Neural cell (in vitro differentiated cells): ENCODE results near the gene DNASE2. TPM values are rescaled to one million over a fixed set of nuclear protein-coding genes. Genes with fewer than 3 reads are reported as not detected.

Experiments used
- H2AFZ ChIP-seq: fragments of 200-600, 300-800 bp; sonication (generic), shearing (Covaris generic); 2 replicates; pipeline ENCODE4 v1.6.0; 2014; ENCODE audit warnings: low read depth, mild to moderate bottlenecking, antibody characterized with exemption, low read length, moderate library complexity
- H3F3A ChIP-seq: fragments of 200-600 bp; shearing (Covaris generic); 2 replicates; pipeline ENCODE4 v1.6.1; 2016; ENCODE audit warnings: mild to moderate bottlenecking, moderate library complexity, mixed read lengths, antibody characterized with exemption, low read length; ENCODE audit not compliant: insufficient read depth, poor library complexity, severe bottlenecking
- H3K27ac ChIP-seq: fragments of 200-600, 300-800 bp; sonication (generic), shearing (Covaris generic); 2 replicates; pipeline ENCODE4 v1.5.1; 2014; ENCODE audit warnings: mild to moderate bottlenecking, low read length, moderate library complexity
- H3K27me3 ChIP-seq: fragments of 300-800, 200-600 bp; sonication (generic), shearing (Covaris generic); 2 replicates; pipeline ENCODE4 v1.6.0; 2014; ENCODE audit warnings: mild to moderate bottlenecking, low read depth, low read length, moderate library complexity; ENCODE audit not compliant: insufficient read depth
- H3K36me3 ChIP-seq: fragments of 300-800, 200-600 bp; sonication (generic), shearing (Covaris generic); 2 replicates; pipeline ENCODE4 v1.5.1; 2014; ENCODE audit warnings: mild to moderate bottlenecking, antibody characterized with exemption, low read length, moderate library complexity; ENCODE audit not compliant: insufficient read depth
- H3K4me2 ChIP-seq: fragments of 300-800, 200-600 bp; sonication (generic), shearing (Covaris generic); 2 replicates; pipeline ENCODE4 v1.6.0; 2014; ENCODE audit warnings: mild to moderate bottlenecking, low read length
- H3K4me3 ChIP-seq: fragments of 300-800, 200-600 bp; sonication (generic), shearing (Covaris generic); 2 replicates; pipeline ENCODE4 v1.5.1; 2014; ENCODE audit warnings: mild to moderate bottlenecking, low read length, moderate library complexity
- H3K79me2 ChIP-seq: fragments of 200-600 bp; shearing (Covaris generic); replicated peaks from 2 replicates; pipeline ENCODE4 v1.6.0; 2014; ENCODE audit warnings: mild to moderate bottlenecking, low read length, moderate library complexity; ENCODE audit not compliant: insufficient read depth
- H3K9ac ChIP-seq: fragments of 300-800, 200-600 bp; sonication (generic), shearing (Covaris generic); 2 replicates; pipeline ENCODE4 v1.6.1; 2016; ENCODE audit warnings: mild to moderate bottlenecking, low read length, mixed read lengths
- H3K9me2 ChIP-seq: fragments of 200-600 bp; shearing (Covaris generic); 2 replicates; pipeline ENCODE4 v1.6.1; 2016; ENCODE audit warnings: mild to moderate bottlenecking, low read length, mixed read lengths; ENCODE audit not compliant: insufficient read depth
- H3K9me3 ChIP-seq: fragments of 200-600, 300-800 bp; sonication (generic), shearing (Covaris generic); 2 replicates; pipeline ENCODE4 v1.6.1; 2016; ENCODE audit warnings: mild to moderate bottlenecking, mixed run types, low read length, moderate library complexity, mixed read lengths
- H4K20me1 ChIP-seq: fragments of 200-600 bp; shearing (Covaris generic); 2 replicates; pipeline ENCODE4 v1.6.1; 2016; ENCODE audit warnings: mild to moderate bottlenecking, mixed run types; ENCODE audit not compliant: insufficient read depth
- CTCF ChIP-seq: fragments of 450-650 bp; IDR thresholded peaks from 2 replicates; pipeline ENCODE4 v1.5.1; 2014; ENCODE audit warnings: antibody characterized with exemption, mild to moderate bottlenecking, moderate library complexity; ENCODE audit not compliant: poor library complexity, severe bottlenecking
- EP300 ChIP-seq: fragments of 450-650 bp; conservative IDR thresholded peaks from 2 replicates; pipeline ENCODE4 v1.6.1; 2014; ENCODE audit warnings: antibody characterized with exemption, mild to moderate bottlenecking, moderate library complexity; ENCODE audit not compliant: poor library complexity, severe bottlenecking
- EZH2 ChIP-seq: fragments of 200-600, 300-800 bp; shearing (Covaris generic), sonication (generic); IDR thresholded peaks from 2 replicates; pipeline ENCODE4 v1.6.1; 2014; ENCODE audit warnings: antibody characterized with exemption, low read length, borderline replicate concordance, mild to moderate bottlenecking; ENCODE audit not compliant: insufficient read depth, poor library complexity, severe bottlenecking
- MXI1 ChIP-seq: fragments of 450-650 bp; conservative IDR thresholded peaks from 2 replicates; pipeline ENCODE4 v1.6.1; 2014; ENCODE audit warnings: antibody characterized with exemption, mild to moderate bottlenecking; ENCODE audit not compliant: poor library complexity, severe bottlenecking
- POLR2AphosphoS5 ChIP-seq: IDR thresholded peaks from 2 replicates; pipeline ENCODE4 v1.6.1; 2012
- RAD21 ChIP-seq: fragments of 450-650 bp; conservative IDR thresholded peaks from 2 replicates; pipeline ENCODE4 v1.6.1; 2014; ENCODE audit warnings: antibody characterized with exemption, mild to moderate bottlenecking, moderate library complexity
- REST ChIP-seq: IDR thresholded peaks from 2 replicates; pipeline ENCODE4 v1.6.1; 2012; ENCODE audit warnings: borderline replicate concordance
- SMC3 ChIP-seq: fragments of 450-650 bp; conservative IDR thresholded peaks from 2 replicates; pipeline ENCODE4 v1.6.1; 2014; ENCODE audit warnings: antibody characterized with exemption, mild to moderate bottlenecking, moderate library complexity; ENCODE audit not compliant: poor library complexity
- TAF1 ChIP-seq: IDR thresholded peaks from 2 replicates; pipeline ENCODE4 v1.6.1; 2012; ENCODE audit warnings: low read depth
- polyA plus RNA-seq: library from polyadenylated mRNA; depleted of rRNA; stranded (reverse); fragments of >200 nt; gene quantifications from 2 replicates; pipeline ENCODE4 v1.2.3, GENCODE V29; 2014

The DNASE2 gene
- polyA plus RNA-seq, 1 donor from 2014 or later, result 0.59 TPM

GRCh38 chr19:12842511-12842910 is 38.7 kb downstream of the DNASE2 start:
- Histone ChIP-seq H3K9me2 (no peaks in the 10 kb centered on the region), H3K27me3 (no peaks in the 10 kb centered on the region), H3F3A (no peaks in the 10 kb centered on the region), H3K27ac (no peak overlapping the region), H3K79me2 (peaks cover 33% of the 10 kb centered on the region), H2AFZ (no peak overlapping the region), H3K4me2 (no peak overlapping the region), H3K4me3 (peak overlapping the region; percentile 24), H3K9me3 (no peaks in the 10 kb centered on the region), H3K36me3 (peaks cover 5% of the 10 kb centered on the region), H3K9ac (no peak overlapping the region), H4K20me1 (peaks cover 12% of the 10 kb centered on the region)
- no peak for TF ChIP-seq EZH2
- TF ChIP-seq RAD21, result no peak
- no peak for TF ChIP-seq TAF1
- no peak for TF ChIP-seq MXI1
- TF ChIP-seq REST, result no peak
- no peak for TF ChIP-seq POLR2AphosphoS5
- TF ChIP-seq EP300, result no peak
- TF ChIP-seq SMC3, result no peak
- no peak for TF ChIP-seq CTCF

- no peaks in the 10 kb centered on the region for H3K27me3 ChIP-seq
- peak overlapping the region; percentile 100 for H3K9ac ChIP-seq
- H3K9me2 ChIP-seq, result no peaks in the 10 kb centered on the region
- TF ChIP-seq MXI1 (peak; percentile 60), TAF1 (no peak), SMC3 (no peak), POLR2AphosphoS5 (no peak), REST (no peak), EP300 (peak; percentile 12), CTCF (no peak)
- peaks cover 33% of the 10 kb centered on the region for H3K79me2 ChIP-seq
- H4K20me1 ChIP-seq, result peaks cover 12% of the 10 kb centered on the region
- no peak overlapping the region for H2AFZ ChIP-seq
- H3K27ac ChIP-seq, result peak overlapping the region; percentile 91
- peaks cover 5% of the 10 kb centered on the region for H3K36me3 ChIP-seq
- no peaks in the 10 kb centered on the region for H3F3A ChIP-seq
- H3K4me2 ChIP-seq, result peak overlapping the region; percentile 83
- H3K9me3 ChIP-seq, result no peaks in the 10 kb centered on the region
- H3K4me3 ChIP-seq, result peak overlapping the region; percentile 92
Measured at GRCh38 chr19:12841094-12841493, 40.2 kb downstream of the DNASE2 start.
